ENCODE results near the gene MARK3.

The MARK3 gene

GRCh38 chr14:103528146-103528586, 143.0 kb downstream of the MARK3 start:
- no peak for DNase-seq

GRCh38 chr14:103528587-103529382, 143.6 kb downstream of the MARK3 start, which contains the start of gene TRMT61A:
TRMT61A (plus strand) TSS chr14:103529196; CDS start chr14:103529979, 783 bp downstream.
- DNase-seq, result peak; percentile 76

GRCh38 chr14:103529383-103530365, 144.5 kb downstream of the MARK3 start:
- no peak for DNase-seq

GRCh38 chr14:103530390-103530789, 145.2 kb downstream of the MARK3 start:
- no peak for DNase-seq

GRCh38 chr14:103530831-103531230, 145.6 kb downstream of the MARK3 start:
- no peak for DNase-seq

GRCh38 chr14:103531421-103532215, 146.4 kb downstream of the MARK3 start:
- no peak for DNase-seq

GRCh38 chr14:103532216-103533136, 147.3 kb downstream of the MARK3 start:
- DNase-seq, result no peak

- no peak for DNase-seq
These were observed 148.2 kb downstream of the MARK3 start for GRCh38 chr14:103533137-103533998.

GRCh38 chr14:103533999-103534575, 148.9 kb downstream of the MARK3 start:
- DNase-seq, result no peak

GRCh38 chr14:103534576-103535061, 149.4 kb downstream of the MARK3 start:
- no peak for DNase-seq

- no peak for DNase-seq
These were observed 150.1 kb downstream of the MARK3 start for GRCh38 chr14:103535081-103535890.

GRCh38 chr14:103535891-103536565, 150.8 kb downstream of the MARK3 start:
- no peak for DNase-seq

GRCh38 chr14:103536693-103537092, 151.5 kb downstream of the MARK3 start:
- no peak for DNase-seq

GRCh38 chr14:103537175-103537990, 152.2 kb downstream of the MARK3 start:
- DNase-seq, result no peak

- no peak for DNase-seq
These were observed 153.3 kb downstream of the MARK3 start for GRCh38 chr14:103538291-103539055.

- no peak for DNase-seq
These were observed 154.0 kb downstream of the MARK3 start for GRCh38 chr14:103539056-103539825.

Data from stimulated activated CD4-positive, alpha-beta T cell treated with anti-CD3 and anti-CD28 coated beads, Interleukin-4, amount 100 ng/mL, for 24 hours (primary cell).